Chondrocyte (in vitro differentiated cells): ENCODE data around the gene KCNH3. TPM values are rescaled to one million over a fixed set of nuclear protein-coding genes. Genes with fewer than 3 reads are reported as not detected.
A peak's percentile ranks its signal among the peaks of the same experiment; 100 is the strongest.

Experiments
- DNase-seq: peaks from one replicate; pipeline ENCODE4 v3.0.0; 2021; ENCODE audit warnings: mixed read lengths, low spot score
- H3K27ac Mint-ChIP-seq: one replicate; pipeline ENCODE4 v1.8.0; 2021; ENCODE audit warnings: mild to moderate bottlenecking, moderate library complexity, mixed read lengths; ENCODE audit not compliant: unreplicated experiment
- H3K27me3 Mint-ChIP-seq: 2 replicates; pipeline ENCODE4 v1.8.0; 2021; ENCODE audit warnings: low read depth, mixed read lengths
- H3K36me3 Mint-ChIP-seq: 2 replicates; pipeline ENCODE4 v1.8.0; 2021; ENCODE audit warnings: low read depth, mixed read lengths
- H3K4me1 Mint-ChIP-seq: 2 replicates; pipeline ENCODE4 v1.8.0; 2021; ENCODE audit warnings: low read depth, mild to moderate bottlenecking, mixed read lengths
- H3K4me3 Mint-ChIP-seq: one replicate; pipeline ENCODE4 v1.8.0; 2021; ENCODE audit warnings: mild to moderate bottlenecking, moderate library complexity, mixed read lengths; ENCODE audit not compliant: unreplicated experiment
- H3K9me3 Mint-ChIP-seq: 2 replicates; pipeline ENCODE4 v1.8.0; 2021; ENCODE audit warnings: low read depth, mixed read lengths
- CTCF ChIP-seq: fragments of 200-600 bp; sonication (generic); IDR thresholded peaks from 2 replicates; pipeline ENCODE4 v1.5.0; 2021; ENCODE audit warnings: antibody characterized with exemption, mild to moderate bottlenecking, moderate library complexity
- total RNA-seq: library from RNA; stranded (reverse); gene quantifications from 3 replicates; pipeline ENCODE4 v1.2.1, GENCODE V29; 2021

Gene KCNH3
- total RNA-seq, 1 donor from 2014 or later = 0.27 TPM

DNA sequence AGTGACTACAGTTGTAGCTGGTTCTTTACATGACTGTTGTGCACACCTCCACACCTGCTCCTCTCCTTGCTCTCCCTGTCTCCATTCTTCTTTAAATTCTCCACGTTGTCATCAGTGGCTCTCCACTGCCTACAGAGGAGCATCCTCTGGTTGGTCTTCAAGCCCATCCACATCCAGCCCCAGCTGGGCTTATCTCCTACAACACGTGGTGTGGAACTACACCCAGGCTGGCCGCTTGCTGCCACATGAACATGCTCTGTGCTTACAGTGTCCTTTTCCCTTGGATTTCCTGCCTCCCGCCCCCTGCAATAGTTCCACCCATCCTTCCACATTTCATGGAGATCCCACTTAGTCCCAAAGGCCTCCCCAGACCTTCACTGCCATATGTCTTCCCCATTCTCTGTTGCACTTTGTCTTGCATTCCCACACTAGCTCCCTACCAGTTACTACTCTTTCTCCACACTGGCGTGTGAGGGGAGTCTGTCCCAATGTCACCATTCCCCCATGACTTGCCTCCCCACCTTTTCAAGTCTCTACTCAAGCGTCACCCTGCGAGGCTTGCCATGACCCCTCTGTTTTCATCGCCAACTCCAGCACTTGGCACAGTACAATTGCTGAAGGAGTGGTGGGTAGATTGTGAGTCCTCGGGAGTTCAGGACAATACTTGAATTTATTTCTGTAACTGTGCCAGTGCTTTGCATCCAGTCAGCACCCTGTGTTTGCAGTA lies 38.9 kb downstream of the KCNH3 start:
- no peak for DNase-seq
- Mint-ChIP-seq H3K36me3 (peaks cover 2% of the 10 kb centered on the region), H3K9me3 (no peaks in the 10 kb centered on the region), H3K27ac (no peak overlapping the region), H3K4me1 (peaks cover 23% of the 10 kb centered on the region), H3K27me3 (no peaks in the 10 kb centered on the region), H3K4me3 (no peak overlapping the region)
- TF ChIP-seq CTCF = no peak

DNA sequence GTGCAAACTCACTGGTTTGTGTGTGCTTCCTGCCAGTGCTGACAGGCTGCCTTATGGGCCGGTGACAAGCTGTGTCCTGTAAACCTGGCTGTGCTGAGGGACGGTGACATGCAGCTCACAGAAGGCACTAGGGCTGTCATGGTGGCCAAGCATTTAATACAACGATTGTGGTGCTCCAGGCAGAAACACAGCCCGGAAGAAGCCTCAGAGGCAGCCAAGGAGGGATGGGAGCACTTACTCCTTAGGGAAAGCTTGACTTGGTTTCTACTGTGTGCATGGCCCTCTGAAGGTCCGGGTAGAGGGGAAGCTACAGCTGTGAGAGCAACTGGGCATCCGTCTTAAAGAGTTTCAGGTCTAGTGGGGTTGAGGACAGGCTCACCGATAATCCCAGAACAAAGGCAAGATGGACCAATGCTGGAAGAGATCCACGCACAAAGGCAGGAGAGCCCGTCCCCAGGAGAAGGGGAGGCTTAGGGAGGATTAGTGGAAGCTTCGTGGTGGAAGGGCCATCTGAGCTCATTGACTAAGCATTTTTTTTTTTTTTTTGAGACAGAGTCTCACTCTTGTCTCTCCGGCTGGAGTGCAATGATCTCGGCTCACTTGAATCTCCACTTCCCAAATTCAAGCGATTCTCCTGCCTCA lies 39.8 kb downstream of the KCNH3 start:
- peaks cover 2% of the 10 kb centered on the region for H3K36me3 Mint-ChIP-seq
- no peak overlapping the region for H3K4me3 Mint-ChIP-seq
- no peak for TF ChIP-seq CTCF
- no peak for DNase-seq
- H3K4me1 Mint-ChIP-seq = peaks cover 31% of the 10 kb centered on the region
- H3K9me3 Mint-ChIP-seq = no peaks in the 10 kb centered on the region
- no peak overlapping the region for H3K27ac Mint-ChIP-seq
- H3K27me3 Mint-ChIP-seq = no peaks in the 10 kb centered on the region

DNA sequence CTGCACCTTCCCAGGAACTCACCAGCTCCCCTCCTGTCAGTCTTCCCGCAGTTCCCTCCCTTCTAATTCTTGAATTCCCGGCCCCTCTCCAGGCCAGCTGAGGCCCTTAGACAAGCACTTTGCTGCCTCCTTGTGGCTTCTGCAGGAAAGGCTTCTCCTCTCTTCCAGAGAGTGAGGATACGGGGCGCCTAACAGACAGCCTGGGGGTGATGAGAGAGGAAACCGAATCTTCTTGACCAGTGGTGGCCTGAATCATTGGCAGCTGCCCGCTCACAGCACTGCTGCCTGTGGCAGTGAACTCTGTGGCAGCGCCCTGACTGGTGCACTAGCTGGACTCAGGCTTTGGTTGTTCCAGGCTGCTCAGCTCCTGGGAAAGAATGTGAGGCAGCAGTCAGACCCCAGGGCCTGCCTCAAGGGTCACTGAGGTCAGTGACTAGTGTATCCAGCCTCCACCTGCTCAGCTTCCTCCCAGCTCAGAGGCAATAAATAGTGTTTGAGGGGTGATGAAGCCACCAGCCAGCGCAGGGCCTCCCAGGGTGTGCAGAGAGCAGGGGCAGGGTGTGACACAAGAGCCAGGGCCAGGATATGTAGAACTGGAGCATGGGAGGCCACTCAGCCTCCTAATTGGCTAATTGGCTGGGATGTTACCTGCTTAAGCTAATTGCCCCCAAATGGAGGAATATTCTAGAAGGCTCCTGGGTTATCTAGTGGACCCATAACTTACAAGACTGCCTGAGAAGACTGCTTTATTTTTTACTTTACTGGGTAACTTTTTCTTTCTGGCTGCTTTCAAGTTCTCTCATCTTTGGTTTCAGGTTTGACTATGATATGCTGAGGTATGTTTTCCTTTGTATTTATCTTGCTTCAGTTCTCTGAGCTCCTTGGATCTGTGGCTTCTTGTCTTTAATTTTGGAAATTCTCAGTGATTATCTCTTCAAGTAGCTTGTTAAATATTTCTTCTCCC lies 42.0 kb downstream of the KCNH3 start:
- Mint-ChIP-seq H3K27ac (no peak overlapping the region), H3K27me3 (no peaks in the 10 kb centered on the region), H3K4me3 (no peak overlapping the region), H3K4me1 (peaks cover 50% of the 10 kb centered on the region), H3K9me3 (no peaks in the 10 kb centered on the region), H3K36me3 (no peaks in the 10 kb centered on the region)
- no peak for DNase-seq
- peak; percentile 88 for TF ChIP-seq CTCF

GRCh38 chr12:49582201-49582600 lies 43.4 kb downstream of the KCNH3 start:
- no peaks in the 10 kb centered on the region for H3K36me3 Mint-ChIP-seq
- no peak for DNase-seq
- no peak overlapping the region for H3K4me3 Mint-ChIP-seq
- H3K27me3 Mint-ChIP-seq = no peaks in the 10 kb centered on the region
- peak overlapping the region; percentile 54 for H3K27ac Mint-ChIP-seq
- H3K9me3 Mint-ChIP-seq = no peaks in the 10 kb centered on the region
- no peak for TF ChIP-seq CTCF
- peaks cover 59% of the 10 kb centered on the region for H3K4me1 Mint-ChIP-seq

- Mint-ChIP-seq H3K4me3 (no peak overlapping the region), H3K36me3 (no peaks in the 10 kb centered on the region), H3K27ac (peak overlapping the region; percentile 80), H3K9me3 (no peaks in the 10 kb centered on the region), H3K4me1 (peaks cover 59% of the 10 kb centered on the region), H3K27me3 (no peaks in the 10 kb centered on the region)
- no peak for TF ChIP-seq CTCF
- no peak for DNase-seq
These were observed 44.0 kb downstream of the KCNH3 start for GRCh38 chr12:49582850-49583249.
